HCT116 (cell line): ENCODE data around the gene CUX1. TPM values are rescaled to one million over a fixed set of nuclear protein-coding genes. Genes with fewer than 3 reads are reported as not detected.

Source experiments
- ATAC-seq: fragments of 200-7000 bp; cut with Tn5 transposase; 2 replicates; pipeline ENCODE4 v1.9.1; 2020; ENCODE audit warnings: mild to moderate bottlenecking, moderate library complexity
- BruUV-seq: library from RNA; stranded (reverse); fragments of 400-500 nt; replicated peaks from 2 replicates; lab custom pipeline; 2021; lab: Mats Ljungman, UMichigan
- CTCF ChIA-PET: fragments of 300-600 bp; sonication (Branson Sonifier 250); formaldehyde crosslinking; loops from one replicate; lab custom pipeline; 2021; ENCODE audit warnings: antibody characterized with exemption; lab: Charles Lee
- POLR2A ChIA-PET: fragments of 300-600, 350-600 bp; sonication (Branson Sonifier 250); formaldehyde crosslinking; loops from one replicate; lab custom pipeline; 2021; ENCODE audit warnings: antibody characterized with exemption; lab: Charles Lee
- RAD21 ChIA-PET, 2 experiments: fragments of 300-600 bp; sonication (Branson Sonifier 250); formaldehyde crosslinking; loops; one replicate each; lab custom pipeline; 2023; ENCODE audit warnings: low total read pairs in 2 of 2; ENCODE audit not compliant: uncharacterized antibody in 2 of 2, unreplicated experiment in 2 of 2, low non-redundant PET in 1 of 2; lab: Charles Lee
- DNase-seq: peaks from one replicate; pipeline ENCODE4 v3.0.0-alpha.2; 2010; ENCODE audit warnings: low read depth, low spot score
- H2AFZ ChIP-seq: fragments of 200-600 bp; shearing (Covaris generic), sonication (generic); 2 replicates; pipeline ENCODE4 v1.6.1; 2017; ENCODE audit warnings: low read depth, mixed run types, mixed read lengths, antibody characterized with exemption, low read length; ENCODE audit not compliant: poor library complexity, severe bottlenecking
- H3K27ac ChIP-seq: 2 replicates; pipeline ENCODE4 v1.5.1; 2012; ENCODE audit warnings: low read depth, low read length
- H3K27me3 ChIP-seq: fragments of 200-600 bp; sonication (generic); 2 replicates; pipeline ENCODE4 v1.6.1; 2016; ENCODE audit warnings: mixed run types, low read length, mixed read lengths; ENCODE audit not compliant: insufficient read depth
- H3K36me3 ChIP-seq, 2 experiments: fragments of 200-500 bp in 1 of 2; fragments of 200-600 bp in 1 of 2; sonication (Bioruptor generic) in 1 of 2; sonication (generic) in 1 of 2; 2 replicates each; pipeline versions ENCODE4 v1.5.1 to v1.6.1; 2014 to 2016; ENCODE audit warnings: low read length in 2 of 2, inconsistent platforms in 1 of 2, mixed read lengths in 1 of 2, mixed run types in 1 of 2; ENCODE audit not compliant: insufficient read depth in 2 of 2, control insufficient read depth in 1 of 2
- H3K4me1 ChIP-seq, 2 experiments: fragments of 200-600 bp in 1 of 2; sonication (generic) in 1 of 2; 2 replicates each; pipeline versions ENCODE4 v1.5.1 to v1.6.1; 2012 to 2017; ENCODE audit warnings: low read length in 2 of 2, inconsistent platforms in 1 of 2, mild to moderate bottlenecking in 1 of 2, mixed read lengths in 1 of 2, mixed run types in 1 of 2, moderate library complexity in 1 of 2; ENCODE audit not compliant: insufficient read depth in 2 of 2, control insufficient read depth in 1 of 2
- H3K4me2 ChIP-seq: fragments of 200-600 bp; sonication (generic); 2 replicates; pipeline ENCODE4 v1.6.1; 2017; ENCODE audit warnings: mixed run types, low read length, mixed read lengths
- H3K4me3 ChIP-seq, 2 experiments: fragments of 200-600 bp in 1 of 2; sonication (generic) in 1 of 2; replicated peaks in 1 of 2; 2 replicates each; pipeline ENCODE4 v1.5.1; 2011 to 2016; ENCODE audit warnings: low read length in 2 of 2, control low read depth in 1 of 2, low read depth in 1 of 2, mild to moderate bottlenecking in 1 of 2, mixed read lengths in 1 of 2, mixed run types in 1 of 2
- H3K79me2 ChIP-seq: fragments of 200-600 bp; sonication (generic); 2 replicates; pipeline ENCODE4 v1.6.1; 2017; ENCODE audit warnings: mild to moderate bottlenecking, mixed run types, low read length, moderate library complexity, mixed read lengths; ENCODE audit not compliant: insufficient read depth
- H3K9ac ChIP-seq: fragments of 200-600 bp; sonication (generic); 2 replicates; pipeline ENCODE4 v1.6.1; 2016; ENCODE audit warnings: low read length, mixed read lengths
- H3K9me2 ChIP-seq: fragments of 200-600 bp; sonication (generic), shearing (Covaris generic); 2 replicates; pipeline ENCODE4 v1.6.1; 2017; ENCODE audit warnings: mixed run types, mild to moderate bottlenecking, moderate library complexity; ENCODE audit not compliant: insufficient read depth
- H3K9me3 ChIP-seq, 2 experiments: fragments of 200-500 bp in 1 of 2; fragments of 200-600 bp in 1 of 2; sonication (Bioruptor generic) in 1 of 2; sonication (generic) in 1 of 2; 2 replicates each; pipeline ENCODE4 v1.6.1; 2014 to 2017; ENCODE audit warnings: low read length in 2 of 2, mixed read lengths in 2 of 2, inconsistent platforms in 1 of 2, low read depth in 1 of 2, mild to moderate bottlenecking in 1 of 2, mixed run types in 1 of 2, moderate library complexity in 1 of 2; ENCODE audit not compliant: control insufficient read depth in 1 of 2, insufficient read depth in 1 of 2
- H4K20me1 ChIP-seq: fragments of 200-600 bp; sonication (generic), shearing (Covaris generic); 2 replicates; pipeline ENCODE4 v1.6.1; 2017; ENCODE audit warnings: mixed run types, mild to moderate bottlenecking, moderate library complexity; ENCODE audit not compliant: insufficient read depth
- CBX3 ChIP-seq: IDR thresholded peaks from 2 replicates; pipeline ENCODE4 v1.6.1; 2012; ENCODE audit warnings: low read depth
- CEBPB ChIP-seq: IDR thresholded peaks from 2 replicates; pipeline ENCODE4 v1.6.1; 2012; ENCODE audit warnings: low read depth
- ELF1 ChIP-seq: IDR thresholded peaks from 2 replicates; pipeline ENCODE4 v1.6.1; 2012; ENCODE audit warnings: low read depth, borderline replicate concordance
- EZH2 ChIP-seq: fragments of 200-600 bp; sonication (generic); IDR thresholded peaks from 2 replicates; pipeline ENCODE4 v1.6.1; 2017; ENCODE audit warnings: antibody characterized with exemption, mixed run types
- EZH2phosphoT487 ChIP-seq: fragments of 200-600 bp; IDR thresholded peaks from 2 replicates; pipeline ENCODE4 v1.6.1; 2018; ENCODE audit warnings: antibody characterized with exemption, borderline replicate concordance
- POLR2A ChIP-seq: IDR thresholded peaks from 2 replicates; pipeline ENCODE4 v1.7.0; 2011; ENCODE audit warnings: borderline replicate concordance; ENCODE audit not compliant: insufficient read depth, insufficient read length; ENCODE audit errors: extremely low read depth
- REST ChIP-seq: IDR thresholded peaks from 2 replicates; pipeline ENCODE4 v1.6.1; 2012; ENCODE audit warnings: low read depth
- SIN3A ChIP-seq: IDR thresholded peaks from 2 replicates; pipeline ENCODE4 v1.6.1; 2012; ENCODE audit warnings: low read depth
- TCF7L2 ChIP-seq: IDR thresholded peaks from 2 replicates; pipeline ENCODE4 v1.7.0; 2011; ENCODE audit warnings: borderline replicate concordance, inconsistent platforms; ENCODE audit not compliant: insufficient read depth, insufficient read length; ENCODE audit errors: extremely low read depth
- YY1 ChIP-seq: IDR thresholded peaks from 2 replicates; pipeline ENCODE4 v1.6.1; 2011; ENCODE audit warnings: low read length, low read depth, moderate library complexity, mild to moderate bottlenecking; ENCODE audit not compliant: insufficient replicate concordance; ENCODE audit errors: extremely low read depth
- intact Hi-C: fragments of 100-400 bp; cut with micrococcal nuclease; formaldehyde crosslinking; loops from 2 replicates; pipeline ENCODE4 v1.10.0; 2022
- total RNA-seq: library from RNA; stranded (reverse); gene quantifications from one replicate; pipeline ENCODE4 v1.2.1, GENCODE V29; 2021; ENCODE audit not compliant: unreplicated experiment
- TF ChIP-seq, protein P1 (sequence below): IDR thresholded peaks from 2 replicates; pipeline ENCODE4 v1.6.1; 2012
- TF ChIP-seq, protein P2 (sequence below): IDR thresholded peaks from 2 replicates; pipeline ENCODE4 v1.6.1; 2011; ENCODE audit warnings: mild to moderate bottlenecking, low read length, moderate library complexity; ENCODE audit not compliant: insufficient replicate concordance; ENCODE audit errors: extremely low read depth

CUX1 gene
- total RNA-seq, 1 experiment from 2014 or later, result 68.9 TPM

GRCh38 chr7:101818287-101819071 lies 1.1 kb downstream of the CUX1 start:
- H3K36me3 ChIP-seq, result no peaks in the 10 kb centered on the region; a peak in 1 of 4 replicates
- intact Hi-C loops, result loop anchor here (10.0 kb wide), 1 partner anchor 316 kb away; no protein-coding TSS in a partner anchor
- H3K9me2 ChIP-seq, result no peaks in the 10 kb centered on the region
- H3K79me2 ChIP-seq, result peaks cover 65% of the 10 kb centered on the region
- peak overlapping the region; percentile 85 for H3K4me2 ChIP-seq
- no peak for ATAC-seq
- no peaks in the 10 kb centered on the region for H3K9me3 ChIP-seq
- no peak overlapping the region for H3K27ac ChIP-seq
- no peak for DNase-seq
- peak overlapping the region; percentile 81 for H3K9ac ChIP-seq
- ChIA-PET CTCF (interaction anchor here (1.1 to 1.2 kb wide), 3 partner anchors 75 to 418 kb away, joined by 3 to 4 read pairs (median 3); no protein-coding TSS in a partner anchor), RAD21 (no interaction called here), POLR2A (interaction anchor here (1.4 kb wide), 1 partner anchor 75 kb away, joined by 3 read pairs; no protein-coding TSS in a partner anchor)
- TF ChIP-seq EZH2 (no peak), ELF1 (no peak)
- TF ChIP-seq, protein P1, sequence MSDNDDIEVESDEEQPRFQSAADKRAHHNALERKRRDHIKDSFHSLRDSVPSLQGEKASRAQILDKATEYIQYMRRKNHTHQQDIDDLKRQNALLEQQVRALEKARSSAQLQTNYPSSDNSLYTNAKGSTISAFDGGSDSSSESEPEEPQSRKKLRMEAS, result no peak
- TF ChIP-seq, protein P2, sequence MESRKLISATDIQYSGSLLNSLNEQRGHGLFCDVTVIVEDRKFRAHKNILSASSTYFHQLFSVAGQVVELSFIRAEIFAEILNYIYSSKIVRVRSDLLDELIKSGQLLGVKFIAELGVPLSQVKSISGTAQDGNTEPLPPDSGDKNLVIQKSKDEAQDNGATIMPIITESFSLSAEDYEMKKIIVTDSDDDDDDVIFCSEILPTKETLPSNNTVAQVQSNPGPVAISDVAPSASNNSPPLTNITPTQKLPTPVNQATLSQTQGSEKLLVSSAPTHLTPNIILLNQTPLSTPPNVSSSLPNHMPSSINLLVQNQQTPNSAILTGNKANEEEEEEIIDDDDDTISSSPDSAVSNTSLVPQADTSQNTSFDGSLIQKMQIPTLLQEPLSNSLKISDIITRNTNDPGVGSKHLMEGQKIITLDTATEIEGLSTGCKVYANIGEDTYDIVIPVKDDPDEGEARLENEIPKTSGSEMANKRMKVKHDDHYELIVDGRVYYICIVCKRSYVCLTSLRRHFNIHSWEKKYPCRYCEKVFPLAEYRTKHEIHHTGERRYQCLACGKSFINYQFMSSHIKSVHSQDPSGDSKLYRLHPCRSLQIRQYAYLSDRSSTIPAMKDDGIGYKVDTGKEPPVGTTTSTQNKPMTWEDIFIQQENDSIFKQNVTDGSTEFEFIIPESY, result no peak
- H3K4me3 ChIP-seq, result peak overlapping the region in 1 of 2 experiments; percentile 66; a peak in 1 of 4 replicates
- BruUV-seq, result TSS peak; percentile 42
- no peaks in the 10 kb centered on the region for H3K27me3 ChIP-seq
- peaks cover 4% of the 10 kb centered on the region for H4K20me1 ChIP-seq
- H2AFZ ChIP-seq, result no peak overlapping the region
- H3K4me1 ChIP-seq, result peaks cover 17 to 42% of the 10 kb centered on the region in 2 experiments

DNA sequence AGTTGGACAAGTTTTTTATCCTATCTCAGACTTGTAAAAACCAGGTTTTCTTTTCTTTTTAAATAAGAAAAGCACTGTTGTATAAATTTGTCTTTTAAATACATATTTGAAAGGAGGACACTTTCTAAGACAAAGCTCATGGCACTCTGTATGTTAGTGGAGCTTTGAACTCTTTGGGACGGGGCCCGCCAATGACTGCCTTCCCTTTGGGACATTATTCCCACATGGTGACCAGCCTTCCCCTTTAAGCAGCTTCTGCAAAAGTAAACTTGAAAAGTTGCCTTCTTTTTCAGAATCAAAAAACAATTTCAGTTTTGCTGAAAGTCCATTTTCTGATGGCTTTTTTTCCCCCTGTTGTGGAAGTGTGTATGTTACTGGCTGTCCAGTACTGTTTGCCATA lies 1.8 kb downstream of the CUX1 start:
- H3K4me2 ChIP-seq, result no peak overlapping the region
- no peak for DNase-seq
- H3K9ac ChIP-seq, result no peak overlapping the region
- peaks cover 15 to 35% of the 10 kb centered on the region in 2 experiments for H3K4me1 ChIP-seq
- H3K27ac ChIP-seq, result no peak overlapping the region
- H3K9me3 ChIP-seq, result no peaks in the 10 kb centered on the region
- no peaks in the 10 kb centered on the region for H3K9me2 ChIP-seq
- ATAC-seq, result no peak
- intact Hi-C loops, result loop anchor here (10.0 kb wide), 1 partner anchor 316 kb away; no protein-coding TSS in a partner anchor
- BruUV-seq, result no TSS peak
- no peaks in the 10 kb centered on the region for H3K27me3 ChIP-seq
- RAD21 ChIA-PET, result no interaction called here
- TF ChIP-seq CEBPB (no peak), CBX3 (no peak), REST (no peak), TCF7L2 (no peak), EZH2phosphoT487 (no peak), POLR2A (no peak), YY1 (no peak), SIN3A (no peak), EZH2 (no peak), ELF1 (no peak)
- H2AFZ ChIP-seq, result no peak overlapping the region
- CTCF ChIA-PET, result no interaction called here
- POLR2A ChIA-PET, result no interaction called here
- H4K20me1 ChIP-seq, result peaks cover 4% of the 10 kb centered on the region
- H3K4me3 ChIP-seq, result no peak overlapping the region
- H3K36me3 ChIP-seq, result no peaks in the 10 kb centered on the region; a peak in 1 of 4 replicates
- H3K79me2 ChIP-seq, result peaks cover 73% of the 10 kb centered on the region
